DND-41 (cell line): ENCODE data around the gene TTLL9.
A peak's percentile ranks its signal among the peaks of the same experiment; 100 is the strongest.

ENCODE experiments used
- ATAC-seq: fragments of 200-7000 bp; cut with Tn5 transposase; 3 replicates; pipeline ENCODE4 v1.9.1; 2021; ENCODE audit warnings: low read depth; ENCODE audit not compliant: insufficient read depth
- DNase-seq: peaks from one replicate; pipeline ENCODE4 v3.0.0-alpha.2; 2020
- H2AFZ ChIP-seq: 2 replicates; pipeline ENCODE4 v1.6.0; 2012; ENCODE audit warnings: low read depth, low read length
- H3K27ac ChIP-seq: 2 replicates; pipeline ENCODE4 v1.5.1; 2012; ENCODE audit warnings: low read length, inconsistent platforms
- H3K27me3 ChIP-seq: fragments of 200-600 bp; sonication (generic); 2 replicates; pipeline ENCODE4 v1.6.0; 2012; ENCODE audit warnings: low read length, mild to moderate bottlenecking, inconsistent platforms; ENCODE audit not compliant: insufficient read depth, poor library complexity
- H3K36me3 ChIP-seq: 2 replicates; pipeline ENCODE4 v1.5.1; 2012; ENCODE audit warnings: low read length, inconsistent platforms; ENCODE audit not compliant: insufficient read depth
- H3K4me1 ChIP-seq: 2 replicates; pipeline ENCODE4 v1.5.1; 2012; ENCODE audit warnings: mild to moderate bottlenecking, low read length; ENCODE audit not compliant: insufficient read depth
- H3K4me2 ChIP-seq: 2 replicates; pipeline ENCODE4 v1.6.0; 2012; ENCODE audit warnings: mild to moderate bottlenecking, moderate library complexity, low read length, inconsistent platforms; ENCODE audit not compliant: insufficient read depth
- H3K4me3 ChIP-seq, 2 experiments: fragments of 200-600 bp in 1 of 2; shearing (Covaris generic) in 1 of 2; 2 replicates each; pipeline ENCODE4 v1.5.1; 2012 to 2016; ENCODE audit warnings: inconsistent platforms in 2 of 2, low read length in 2 of 2, mild to moderate bottlenecking in 2 of 2, low read depth in 1 of 2, moderate library complexity in 1 of 2
- H3K79me2 ChIP-seq: 2 replicates; pipeline ENCODE4 v1.6.0; 2012; ENCODE audit warnings: low read length, inconsistent platforms; ENCODE audit not compliant: insufficient read depth
- H3K9ac ChIP-seq: 2 replicates; pipeline ENCODE4 v1.6.0; 2012; ENCODE audit warnings: low read depth, mild to moderate bottlenecking, inconsistent platforms, low read length, moderate library complexity
- H3K9me3 ChIP-seq: 2 replicates; pipeline ENCODE4 v1.5.1; 2012; ENCODE audit warnings: low read length, moderate library complexity, mild to moderate bottlenecking, inconsistent platforms; ENCODE audit not compliant: insufficient read depth, severe bottlenecking
- H4K20me1 ChIP-seq: 2 replicates; pipeline ENCODE4 v1.6.0; 2012; ENCODE audit warnings: low read length; ENCODE audit not compliant: insufficient read depth
- EZH2 ChIP-seq: IDR thresholded peaks from 3 replicates; pipeline ENCODE4 v1.6.1; 2012; ENCODE audit warnings: borderline replicate concordance, low read depth, mild to moderate bottlenecking, moderate library complexity, low read length, inconsistent platforms; ENCODE audit not compliant: severe bottlenecking
- TF ChIP-seq, protein P1 (sequence below): IDR thresholded peaks from 2 replicates; pipeline ENCODE4 v1.5.1; 2012; ENCODE audit warnings: borderline replicate concordance, low read length, moderate library complexity, mild to moderate bottlenecking; ENCODE audit not compliant: poor library complexity, severe bottlenecking; ENCODE audit errors: extremely low read depth

The TTLL9 gene

DNA sequence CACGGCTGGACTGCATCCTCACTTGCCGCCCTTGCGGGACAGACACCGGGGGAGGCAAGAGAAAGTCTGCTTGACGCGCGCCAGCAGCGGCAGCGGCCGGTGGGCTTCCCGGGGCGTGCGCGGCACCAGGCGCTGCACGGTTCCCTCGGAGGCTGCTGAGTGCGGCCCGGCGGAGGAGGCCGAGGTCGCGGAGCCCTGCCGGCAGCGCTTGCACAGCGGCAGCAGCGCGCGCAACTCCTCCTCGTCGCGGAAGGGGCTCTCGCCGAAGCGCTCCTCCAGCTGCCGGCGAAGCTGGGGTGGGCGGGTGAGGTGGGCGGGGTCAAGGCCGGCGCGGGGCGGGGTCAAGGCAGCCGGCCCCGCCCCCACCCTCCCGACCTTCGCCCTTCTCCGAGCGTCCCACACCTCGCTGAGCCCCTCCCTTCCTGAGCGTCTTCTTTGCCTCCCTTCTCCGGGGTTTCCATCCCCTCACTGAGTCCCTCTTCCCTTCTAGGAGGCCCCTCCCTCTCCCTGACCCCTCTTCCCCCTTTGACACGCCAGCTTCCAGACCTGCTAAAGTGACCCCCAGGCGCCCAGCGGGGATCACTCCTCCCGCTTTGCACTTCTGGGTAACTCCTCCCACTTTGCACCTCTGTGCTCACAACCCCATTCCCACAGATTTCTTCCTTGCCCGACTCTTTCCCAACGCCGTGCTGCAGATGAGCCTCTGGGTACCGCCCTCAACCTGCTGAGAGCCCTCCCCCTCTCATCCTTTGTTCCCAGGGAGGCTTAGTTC, 8.9 kb upstream of the TTLL9 start:
- Histone ChIP-seq H3K9me3 (no peaks in the 10 kb centered on the region), H3K4me3 (peak overlapping the region; percentile 32 to 76; a peak in 3 of 4 replicates), H2AFZ (peak overlapping the region; percentile 93), H3K4me2 (peak overlapping the region; percentile 99), H3K4me1 (peaks cover 20% of the 10 kb centered on the region), H3K27me3 (peaks cover 38% of the 10 kb centered on the region), H3K79me2 (no peaks in the 10 kb centered on the region), H3K27ac (no peak overlapping the region; the same call in 1 of the 2 replicates), H3K9ac (peak overlapping the region; percentile 68), H4K20me1 (no peaks in the 10 kb centered on the region), H3K36me3 (no peaks in the 10 kb centered on the region)
- DNase-seq (peak; percentile 90), ATAC-seq (peak; percentile 96)
- peak; percentile 7 for TF ChIP-seq EZH2
- TF ChIP-seq, protein P1, sequence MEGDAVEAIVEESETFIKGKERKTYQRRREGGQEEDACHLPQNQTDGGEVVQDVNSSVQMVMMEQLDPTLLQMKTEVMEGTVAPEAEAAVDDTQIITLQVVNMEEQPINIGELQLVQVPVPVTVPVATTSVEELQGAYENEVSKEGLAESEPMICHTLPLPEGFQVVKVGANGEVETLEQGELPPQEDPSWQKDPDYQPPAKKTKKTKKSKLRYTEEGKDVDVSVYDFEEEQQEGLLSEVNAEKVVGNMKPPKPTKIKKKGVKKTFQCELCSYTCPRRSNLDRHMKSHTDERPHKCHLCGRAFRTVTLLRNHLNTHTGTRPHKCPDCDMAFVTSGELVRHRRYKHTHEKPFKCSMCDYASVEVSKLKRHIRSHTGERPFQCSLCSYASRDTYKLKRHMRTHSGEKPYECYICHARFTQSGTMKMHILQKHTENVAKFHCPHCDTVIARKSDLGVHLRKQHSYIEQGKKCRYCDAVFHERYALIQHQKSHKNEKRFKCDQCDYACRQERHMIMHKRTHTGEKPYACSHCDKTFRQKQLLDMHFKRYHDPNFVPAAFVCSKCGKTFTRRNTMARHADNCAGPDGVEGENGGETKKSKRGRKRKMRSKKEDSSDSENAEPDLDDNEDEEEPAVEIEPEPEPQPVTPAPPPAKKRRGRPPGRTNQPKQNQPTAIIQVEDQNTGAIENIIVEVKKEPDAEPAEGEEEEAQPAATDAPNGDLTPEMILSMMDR: no peak

DNA sequence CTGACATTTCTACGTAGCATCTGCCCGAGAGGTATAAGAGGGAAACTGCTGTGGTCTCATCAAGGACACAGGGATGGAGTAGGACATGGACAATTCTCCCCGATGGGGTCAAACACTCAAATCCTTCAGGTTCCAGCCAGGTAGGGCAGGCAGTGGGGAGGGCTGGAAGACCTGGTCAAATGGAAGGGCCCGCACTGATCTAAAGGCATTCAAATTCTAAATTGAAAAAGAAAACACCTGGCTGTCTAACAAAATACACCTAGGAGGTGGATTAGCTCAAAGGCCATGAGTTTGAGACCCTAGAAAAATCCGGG, 8.3 kb upstream of the TTLL9 start:
- Histone ChIP-seq H3K79me2 (no peaks in the 10 kb centered on the region), H3K27me3 (peaks cover 33% of the 10 kb centered on the region), H4K20me1 (no peaks in the 10 kb centered on the region), H3K27ac (no peak overlapping the region), H3K4me3 (no peak overlapping the region), H3K4me1 (peaks cover 20% of the 10 kb centered on the region), H3K9ac (no peak overlapping the region), H3K36me3 (no peaks in the 10 kb centered on the region), H3K9me3 (no peaks in the 10 kb centered on the region), H3K4me2 (peak overlapping the region; percentile 99), H2AFZ (peak overlapping the region; percentile 54)
- no peak for DNase-seq
- TF ChIP-seq, protein P1: no peak
- no peak for TF ChIP-seq EZH2
- no peak for ATAC-seq

DNA sequence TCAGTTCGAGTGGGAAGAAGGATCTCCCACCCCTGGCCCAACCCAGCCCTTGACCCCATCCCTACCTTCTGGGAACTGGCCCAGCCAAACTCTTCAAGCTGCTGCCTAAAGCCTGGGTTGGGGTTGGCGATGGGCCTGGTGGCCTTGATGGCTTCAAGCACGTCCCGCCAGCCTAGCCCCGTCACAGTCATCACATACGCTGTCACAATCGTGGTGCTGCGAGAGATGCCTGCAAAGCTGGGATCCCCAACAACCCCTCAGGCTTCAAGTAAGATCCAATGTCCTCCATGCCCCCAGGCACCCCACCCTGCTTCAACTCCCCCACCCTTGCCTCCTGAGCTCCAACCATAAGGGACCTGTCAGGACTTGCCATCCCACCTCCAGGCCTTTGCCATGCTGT, 7.9 kb upstream of the TTLL9 start:
- Histone ChIP-seq H3K79me2 (no peaks in the 10 kb centered on the region), H3K27me3 (peaks cover 30% of the 10 kb centered on the region), H2AFZ (no peak overlapping the region), H3K27ac (no peak overlapping the region), H3K36me3 (no peaks in the 10 kb centered on the region), H3K9me3 (no peaks in the 10 kb centered on the region), H3K9ac (no peak overlapping the region), H3K4me1 (peaks cover 20% of the 10 kb centered on the region), H3K4me2 (no peak overlapping the region), H4K20me1 (no peaks in the 10 kb centered on the region), H3K4me3 (no peak overlapping the region)
- ATAC-seq (no peak), DNase-seq (no peak)
- TF ChIP-seq, protein P1: no peak
- no peak for TF ChIP-seq EZH2
